ENCODE data around the gene AUTS2.

The AUTS2 gene

GRCh38 chr7:70063371-70063770 is 465.1 kb downstream of the AUTS2 start:
- TF ChIP-seq CTCF (IDR thresholded peaks at IDR 0.05) = no peak

- no peak for TF ChIP-seq CTCF (IDR thresholded peaks at IDR 0.05)
Measured at GRCh38 chr7:70063927-70064326, 465.7 kb downstream of the AUTS2 start.

GRCh38 chr7:70066844-70067243 is 468.6 kb downstream of the AUTS2 start:
- no peak for TF ChIP-seq CTCF (IDR thresholded peaks at IDR 0.05)

GRCh38 chr7:70068531-70068930 is 470.3 kb downstream of the AUTS2 start:
- no peak for TF ChIP-seq CTCF (IDR thresholded peaks at IDR 0.05)

GRCh38 chr7:70069977-70070376 is 471.7 kb downstream of the AUTS2 start:
- no peak for TF ChIP-seq CTCF (IDR thresholded peaks at IDR 0.05)

GRCh38 chr7:70071766-70072165 is 473.5 kb downstream of the AUTS2 start:
- TF ChIP-seq CTCF (IDR thresholded peaks at IDR 0.05) = no peak

- no peak for TF ChIP-seq CTCF (IDR thresholded peaks at IDR 0.05)
Measured at GRCh38 chr7:70072220-70072619, 473.9 kb downstream of the AUTS2 start.

GRCh38 chr7:70076325-70076724 is 478.1 kb downstream of the AUTS2 start:
- no peak for TF ChIP-seq CTCF (IDR thresholded peaks at IDR 0.05)

Measured in LNCAP (cell line).